ENCODE measurements around the gene ATP6V1G3.
"Not testable (repeated sequence)": the region's sequence is repeated elsewhere in the genome, so short reads cannot be mapped to it uniquely, and the experiment has no call there.

ATP6V1G3 gene

DNA sequence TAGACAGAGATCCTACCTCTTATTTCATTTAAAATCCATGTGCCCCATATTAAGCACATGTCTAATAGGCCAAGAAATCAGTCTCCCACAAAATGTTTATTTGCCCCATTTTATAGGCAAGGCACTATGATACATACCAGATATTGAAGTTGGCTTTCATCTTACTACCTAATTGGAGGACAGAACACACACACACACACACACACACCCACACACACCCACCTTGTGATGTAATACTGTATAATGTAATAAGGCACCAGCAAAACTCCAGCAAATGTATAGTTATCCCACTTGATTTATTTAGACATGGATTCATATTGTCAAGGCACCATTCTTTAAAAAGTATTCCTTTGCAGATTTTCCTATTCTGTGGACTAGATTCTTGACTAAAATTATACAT lies 56.8 kb downstream of the ATP6V1G3 start:
- Mint-ChIP-seq H3K27me3 (ENCODE audit: low read depth, poor library complexity) (peaks cover 4% of the 10 kb centered on the region), H3K4me3 (no peak overlapping the region), H3K9me3 (no peaks in the 10 kb centered on the region), H3K36me3 (ENCODE audit: low read depth) (no peaks in the 10 kb centered on the region), H3K27ac (no peak overlapping the region), H3K4me1 (no peaks in the 10 kb centered on the region)
- TF ChIP-seq, protein P1, sequence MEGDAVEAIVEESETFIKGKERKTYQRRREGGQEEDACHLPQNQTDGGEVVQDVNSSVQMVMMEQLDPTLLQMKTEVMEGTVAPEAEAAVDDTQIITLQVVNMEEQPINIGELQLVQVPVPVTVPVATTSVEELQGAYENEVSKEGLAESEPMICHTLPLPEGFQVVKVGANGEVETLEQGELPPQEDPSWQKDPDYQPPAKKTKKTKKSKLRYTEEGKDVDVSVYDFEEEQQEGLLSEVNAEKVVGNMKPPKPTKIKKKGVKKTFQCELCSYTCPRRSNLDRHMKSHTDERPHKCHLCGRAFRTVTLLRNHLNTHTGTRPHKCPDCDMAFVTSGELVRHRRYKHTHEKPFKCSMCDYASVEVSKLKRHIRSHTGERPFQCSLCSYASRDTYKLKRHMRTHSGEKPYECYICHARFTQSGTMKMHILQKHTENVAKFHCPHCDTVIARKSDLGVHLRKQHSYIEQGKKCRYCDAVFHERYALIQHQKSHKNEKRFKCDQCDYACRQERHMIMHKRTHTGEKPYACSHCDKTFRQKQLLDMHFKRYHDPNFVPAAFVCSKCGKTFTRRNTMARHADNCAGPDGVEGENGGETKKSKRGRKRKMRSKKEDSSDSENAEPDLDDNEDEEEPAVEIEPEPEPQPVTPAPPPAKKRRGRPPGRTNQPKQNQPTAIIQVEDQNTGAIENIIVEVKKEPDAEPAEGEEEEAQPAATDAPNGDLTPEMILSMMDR (IDR thresholded peaks at IDR 0.05) = no peak
- no peak for DNase-seq

GRCh38 chr1:198483006-198483405 lies 57.5 kb downstream of the ATP6V1G3 start:
- Mint-ChIP-seq H3K36me3 (ENCODE audit: low read depth) (no peaks in the 10 kb centered on the region), H3K27me3 (ENCODE audit: low read depth, poor library complexity) (peaks cover 4% of the 10 kb centered on the region), H3K4me1 (no peaks in the 10 kb centered on the region), H3K4me3 (no peak overlapping the region), H3K9me3 (no peaks in the 10 kb centered on the region), H3K27ac (no peak overlapping the region)
- TF ChIP-seq, protein P1 (IDR thresholded peaks at IDR 0.05) = no peak
- DNase-seq = no peak

- Mint-ChIP-seq H3K4me1 (no peaks in the 10 kb centered on the region), H3K36me3 (ENCODE audit: low read depth) (no peaks in the 10 kb centered on the region), H3K27ac (no peak overlapping the region), H3K27me3 (ENCODE audit: low read depth, poor library complexity) (peaks cover 4% of the 10 kb centered on the region), H3K4me3 (no peak overlapping the region), H3K9me3 (no peaks in the 10 kb centered on the region)
- no peak for DNase-seq
- TF ChIP-seq, protein P1 (IDR thresholded peaks at IDR 0.05) = no peak
Observed at GRCh38 chr1:198481661-198482060, 58.8 kb downstream of the ATP6V1G3 start.

DNA sequence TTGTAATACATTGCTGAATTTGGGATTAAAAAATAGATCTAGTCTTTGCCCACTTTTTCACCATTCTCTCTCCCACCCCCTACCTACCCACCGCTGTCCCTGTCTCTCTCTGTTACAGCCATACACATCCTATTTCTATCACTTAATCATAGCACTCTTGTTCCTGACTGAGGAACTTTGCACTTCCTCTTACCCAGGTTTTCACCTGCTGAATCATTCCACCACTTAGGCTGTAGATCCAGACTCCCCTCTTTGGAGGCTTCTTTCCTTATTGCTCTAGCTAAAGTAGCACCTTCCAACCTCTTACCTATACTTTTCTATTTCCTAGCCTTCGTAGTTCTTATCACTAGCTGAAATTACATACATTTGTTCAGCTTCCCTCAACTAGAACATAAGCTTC lies 59.6 kb downstream of the ATP6V1G3 start:
- Mint-ChIP-seq H3K4me3 (no peak overlapping the region), H3K27me3 (ENCODE audit: low read depth, poor library complexity) (peaks cover 4% of the 10 kb centered on the region), H3K4me1 (no peaks in the 10 kb centered on the region), H3K36me3 (ENCODE audit: low read depth) (no peaks in the 10 kb centered on the region), H3K9me3 (no peaks in the 10 kb centered on the region), H3K27ac (no peak overlapping the region)
- TF ChIP-seq, protein P1 (IDR thresholded peaks at IDR 0.05) = no peak
- no peak for DNase-seq

DNA sequence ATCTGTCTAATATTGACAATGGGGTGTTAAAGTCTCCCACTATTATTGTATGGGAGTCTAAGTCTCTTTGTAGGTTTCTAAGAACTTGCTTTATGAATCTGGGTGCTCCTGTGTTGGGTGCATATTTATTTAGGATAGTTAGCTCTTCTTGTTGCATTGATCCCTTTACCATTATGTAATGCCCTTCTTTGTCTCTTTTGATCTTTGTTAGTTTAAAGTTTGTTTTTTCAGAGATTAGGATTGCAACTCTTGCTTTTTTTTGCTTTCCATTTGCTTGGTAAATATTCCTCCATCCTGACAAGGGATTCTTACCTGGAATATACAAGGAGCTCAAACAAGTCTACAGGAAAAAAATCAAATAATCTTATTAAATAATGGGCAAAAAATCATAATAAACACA lies 63.1 kb downstream of the ATP6V1G3 start:
- not testable (repeated sequence) for H3K36me3 Mint-ChIP-seq (ENCODE audit: low read depth); H3K27me3 Mint-ChIP-seq (ENCODE audit: low read depth, poor library complexity); H3K27ac Mint-ChIP-seq; H3K4me1 Mint-ChIP-seq; H3K4me3 Mint-ChIP-seq; DNase-seq; H3K9me3 Mint-ChIP-seq
